Thyroid gland (tissue), 4 donors: ENCODE data around the gene SHISA7.

ENCODE experiments used
- POLR2A ChIP-seq, 2 donors: fragments of 450-650 bp; IDR thresholded peaks; one replicate each; pipeline ENCODE4 v1.6.1; 2017; ENCODE audit warnings: antibody characterized with exemption in 2 of 2, mild to moderate bottlenecking in 2 of 2, moderate library complexity in 1 of 2
- TF ChIP-seq, protein P1 (sequence below), 6 experiments: fragments of 200-600 bp in 3 of 6; fragments of 450-650 bp in 3 of 6; sonication (generic) in 3 of 6; IDR thresholded peaks; one replicate each; pipeline ENCODE4 v1.5.1; 2016 to 2019; ENCODE audit warnings: antibody characterized with exemption in 6 of 6, mild to moderate bottlenecking in 2 of 6, inconsistent platforms in 1 of 6, moderate library complexity in 1 of 6

DNA sequence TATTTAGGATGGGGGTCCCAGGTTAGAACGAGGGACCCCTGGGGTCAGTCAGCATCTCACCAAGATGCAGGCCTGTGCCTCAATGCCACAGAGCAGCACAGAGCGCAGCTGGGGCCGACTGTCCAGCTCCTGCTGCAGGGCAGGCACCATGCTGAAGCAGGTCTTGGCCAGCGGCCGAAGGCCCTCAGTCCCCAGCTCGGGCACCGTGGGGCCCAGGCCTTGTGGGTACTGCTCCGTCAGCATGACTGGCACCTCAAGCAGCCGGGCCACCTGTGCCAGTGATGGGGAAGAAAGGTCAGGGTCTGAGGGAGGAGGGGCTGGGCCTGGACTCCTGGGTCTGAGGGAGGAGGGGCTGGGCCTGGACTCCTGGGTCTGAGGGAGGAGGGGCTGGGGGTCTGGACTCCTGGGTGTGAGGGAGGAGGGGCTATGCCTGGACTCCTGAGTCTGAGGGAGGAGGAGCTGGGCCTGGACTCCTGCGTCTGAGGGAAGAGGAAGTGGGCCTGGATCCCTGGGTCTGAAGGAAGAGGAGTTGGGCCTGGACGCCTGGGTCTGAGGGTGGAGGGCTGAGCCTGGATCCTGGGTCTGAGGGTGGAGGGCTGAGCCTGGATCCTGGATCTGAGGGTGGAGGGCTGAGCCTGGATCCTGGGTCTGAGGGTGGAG is 12.6 kb upstream of the SHISA7 start:
- TF ChIP-seq, protein P1, sequence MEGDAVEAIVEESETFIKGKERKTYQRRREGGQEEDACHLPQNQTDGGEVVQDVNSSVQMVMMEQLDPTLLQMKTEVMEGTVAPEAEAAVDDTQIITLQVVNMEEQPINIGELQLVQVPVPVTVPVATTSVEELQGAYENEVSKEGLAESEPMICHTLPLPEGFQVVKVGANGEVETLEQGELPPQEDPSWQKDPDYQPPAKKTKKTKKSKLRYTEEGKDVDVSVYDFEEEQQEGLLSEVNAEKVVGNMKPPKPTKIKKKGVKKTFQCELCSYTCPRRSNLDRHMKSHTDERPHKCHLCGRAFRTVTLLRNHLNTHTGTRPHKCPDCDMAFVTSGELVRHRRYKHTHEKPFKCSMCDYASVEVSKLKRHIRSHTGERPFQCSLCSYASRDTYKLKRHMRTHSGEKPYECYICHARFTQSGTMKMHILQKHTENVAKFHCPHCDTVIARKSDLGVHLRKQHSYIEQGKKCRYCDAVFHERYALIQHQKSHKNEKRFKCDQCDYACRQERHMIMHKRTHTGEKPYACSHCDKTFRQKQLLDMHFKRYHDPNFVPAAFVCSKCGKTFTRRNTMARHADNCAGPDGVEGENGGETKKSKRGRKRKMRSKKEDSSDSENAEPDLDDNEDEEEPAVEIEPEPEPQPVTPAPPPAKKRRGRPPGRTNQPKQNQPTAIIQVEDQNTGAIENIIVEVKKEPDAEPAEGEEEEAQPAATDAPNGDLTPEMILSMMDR (IDR thresholded peaks at IDR 0.05) = no peak
- TF ChIP-seq POLR2A (IDR thresholded peaks at IDR 0.05) = no peak
